Stimulated activated CD4-positive, alpha-beta T cell treated with anti-CD3 and anti-CD28 coated beads, Interleukin-15, amount 100 ng/mL, for 24 hours (primary cell): ENCODE results near the gene ADAR.

Experiments
- DNase-seq: peaks from one replicate; pipeline ENCODE4 v3.0.0-alpha.2; 2020

ADAR gene

GRCh38 chr1:154583773-154584172 lies 24.2 kb downstream of the ADAR start:
- DNase-seq, result no peak

- DNase-seq, result no peak
Observed at GRCh38 chr1:154582885-154583284, 25.1 kb downstream of the ADAR start.

DNA sequence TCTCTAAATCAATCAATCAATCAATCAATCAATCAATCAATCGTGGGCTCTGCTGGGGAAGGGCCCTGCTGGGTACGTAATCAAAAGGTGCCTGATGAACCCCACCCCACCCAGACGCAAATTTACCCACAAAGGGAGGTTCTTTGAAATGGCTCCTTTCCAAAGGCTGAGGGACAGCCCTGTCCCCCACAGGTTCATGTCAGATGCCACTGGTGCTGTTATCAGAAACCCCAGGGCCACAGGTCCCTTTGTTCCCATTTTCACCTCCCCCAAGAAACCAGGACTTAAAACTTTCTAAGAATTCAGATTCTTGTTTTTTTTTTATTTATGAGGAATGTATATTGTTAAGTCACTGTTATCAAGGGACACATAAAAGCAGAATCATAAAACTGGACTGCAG lies 26.2 kb downstream of the ADAR start:
- no peak for DNase-seq

GRCh38 chr1:154579374-154579773 lies 28.6 kb downstream of the ADAR start:
- no peak for DNase-seq

DNA sequence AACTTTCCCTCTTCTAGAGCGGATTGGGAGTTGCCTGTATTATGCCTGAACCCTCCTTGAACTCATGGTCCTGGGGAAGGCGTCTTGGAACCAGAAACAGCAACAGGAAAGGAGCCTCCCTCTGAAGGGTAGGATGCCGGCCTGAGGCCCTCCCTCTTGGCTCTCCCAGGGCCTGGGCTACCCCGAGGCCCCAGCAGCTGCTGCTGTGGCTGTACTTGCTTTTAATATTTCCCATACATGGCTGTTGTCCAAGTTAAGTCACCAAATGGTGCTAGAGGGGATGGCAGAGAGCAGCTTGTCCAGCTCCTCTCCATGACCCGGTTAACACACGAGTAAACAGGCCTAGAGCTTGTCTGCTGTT lies 29.9 kb downstream of the ADAR start:
- DNase-seq, result no peak

DNA sequence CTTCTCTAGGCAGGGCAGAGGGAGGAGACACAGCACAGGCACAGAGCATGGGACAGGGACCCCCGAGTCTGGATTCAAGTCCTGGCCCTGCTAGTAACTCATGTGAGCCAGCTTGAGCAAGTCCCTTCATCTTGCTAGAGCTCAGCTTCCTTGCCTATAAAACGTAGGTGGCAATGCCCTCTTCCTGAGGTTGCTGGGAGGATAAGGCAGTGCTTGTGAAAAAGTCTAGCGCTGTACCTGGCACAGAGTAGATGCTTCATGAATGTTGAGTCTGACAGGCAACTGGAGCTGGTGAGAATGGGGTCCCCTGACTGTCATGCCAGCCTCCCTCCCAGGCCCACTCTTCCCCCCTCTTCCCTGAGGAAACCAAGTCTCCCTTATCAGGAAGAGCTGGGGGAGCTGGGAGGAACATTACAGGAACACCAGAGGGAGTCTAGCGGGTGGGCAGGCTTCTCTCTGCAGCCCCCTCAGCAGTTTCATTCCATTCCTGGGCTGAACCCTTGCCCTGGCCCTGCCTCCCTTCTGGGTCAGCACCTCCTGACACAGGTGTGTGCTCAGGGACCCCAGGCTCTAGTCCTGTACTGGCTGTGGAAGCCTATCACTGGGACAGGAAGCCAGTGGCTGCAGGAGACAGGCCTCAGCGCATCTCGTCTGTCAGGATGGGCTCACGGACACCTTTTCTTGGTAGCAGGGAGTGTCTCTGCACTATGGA lies 30.5 kb downstream of the ADAR start:
- no peak for DNase-seq

DNA sequence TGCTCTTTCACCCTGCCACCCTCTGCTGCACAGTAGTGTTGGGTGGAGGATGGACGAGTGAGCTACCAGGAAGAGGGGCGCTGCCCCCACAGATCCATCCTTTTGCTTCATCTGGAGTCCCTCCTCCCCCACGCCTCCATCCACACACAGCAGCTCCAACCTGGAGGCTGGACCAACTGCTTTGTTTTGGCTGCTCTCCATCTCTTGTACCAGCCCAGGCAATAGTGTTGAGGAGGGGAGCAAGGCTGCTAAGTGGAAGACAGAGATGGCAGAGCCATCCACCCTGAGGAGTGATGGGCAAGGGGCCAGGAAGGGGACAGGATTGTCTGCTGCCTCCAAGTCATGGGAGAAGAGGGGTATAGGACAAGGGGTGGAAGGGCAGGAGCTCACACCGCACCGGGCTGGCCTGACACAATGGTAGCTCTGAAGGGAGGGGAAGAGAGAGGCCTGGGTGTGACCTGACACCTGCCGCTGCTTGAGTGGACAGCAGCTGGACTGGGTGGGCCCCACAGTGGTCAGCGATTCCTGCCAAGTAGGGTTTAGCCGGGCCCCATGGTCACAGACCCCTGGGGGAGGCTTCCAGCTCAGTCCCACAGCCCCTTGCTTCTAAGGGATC lies 31.9 kb downstream of the ADAR start:
- DNase-seq, result no peak

GRCh38 chr1:154575147-154575927 lies 32.6 kb downstream of the ADAR start:
- DNase-seq, result no peak

GRCh38 chr1:154574716-154575115 lies 33.3 kb downstream of the ADAR start:
- DNase-seq, result no peak

GRCh38 chr1:154573168-154573510 lies 34.8 kb downstream of the ADAR start:
- no peak for DNase-seq

DNA sequence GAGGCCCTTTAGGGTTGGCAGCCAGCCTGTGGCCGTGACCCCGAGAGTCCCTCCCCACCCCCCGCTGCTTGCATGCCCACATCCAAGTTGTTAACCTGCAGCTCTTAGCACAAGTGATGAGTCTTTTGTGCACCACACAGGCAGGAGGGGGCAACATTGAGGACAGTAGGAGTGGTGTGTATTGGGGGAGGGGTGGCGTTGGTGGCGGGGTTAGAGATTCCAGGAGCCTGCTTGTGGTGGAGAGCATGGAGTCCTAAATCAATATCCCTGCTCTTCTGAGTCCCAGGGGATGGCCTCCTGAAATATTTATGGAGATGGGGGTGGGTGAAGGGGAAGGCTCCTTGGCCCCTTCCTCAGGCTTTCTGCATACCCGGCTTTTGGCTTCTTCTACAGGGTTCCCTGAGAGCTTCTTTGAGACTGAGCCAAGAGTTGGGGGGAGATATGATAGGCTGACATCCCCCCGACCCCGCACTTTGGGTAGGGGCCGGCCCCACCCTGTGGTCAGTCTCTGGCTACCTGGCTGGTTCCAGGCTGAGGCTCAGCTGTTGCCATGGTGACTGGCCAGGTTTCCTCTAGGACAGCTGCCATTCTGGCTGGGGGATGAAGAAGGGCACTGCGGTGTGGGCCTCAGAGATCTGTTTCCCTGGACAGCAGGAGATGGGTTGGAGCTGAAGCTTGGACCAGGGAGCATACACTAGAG lies 35.4 kb downstream of the ADAR start:
- no peak for DNase-seq

DNA sequence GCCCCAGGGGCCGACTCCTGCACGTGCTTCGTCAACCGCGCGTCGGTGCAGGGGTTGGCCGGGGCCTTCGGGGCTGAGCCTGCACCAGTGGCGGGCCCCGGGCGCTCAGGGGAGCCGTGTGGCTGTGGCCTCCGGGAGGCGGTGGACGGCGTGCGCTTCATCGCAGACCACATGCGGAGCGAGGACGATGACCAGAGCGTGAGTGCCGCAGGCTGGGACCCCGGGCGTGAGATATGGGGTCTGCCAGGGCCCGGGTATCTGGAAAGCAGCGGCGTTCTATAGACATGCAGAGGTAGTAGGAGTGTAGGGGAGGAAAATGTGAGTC lies 36.1 kb downstream of the ADAR start:
- no peak for DNase-seq

DNA sequence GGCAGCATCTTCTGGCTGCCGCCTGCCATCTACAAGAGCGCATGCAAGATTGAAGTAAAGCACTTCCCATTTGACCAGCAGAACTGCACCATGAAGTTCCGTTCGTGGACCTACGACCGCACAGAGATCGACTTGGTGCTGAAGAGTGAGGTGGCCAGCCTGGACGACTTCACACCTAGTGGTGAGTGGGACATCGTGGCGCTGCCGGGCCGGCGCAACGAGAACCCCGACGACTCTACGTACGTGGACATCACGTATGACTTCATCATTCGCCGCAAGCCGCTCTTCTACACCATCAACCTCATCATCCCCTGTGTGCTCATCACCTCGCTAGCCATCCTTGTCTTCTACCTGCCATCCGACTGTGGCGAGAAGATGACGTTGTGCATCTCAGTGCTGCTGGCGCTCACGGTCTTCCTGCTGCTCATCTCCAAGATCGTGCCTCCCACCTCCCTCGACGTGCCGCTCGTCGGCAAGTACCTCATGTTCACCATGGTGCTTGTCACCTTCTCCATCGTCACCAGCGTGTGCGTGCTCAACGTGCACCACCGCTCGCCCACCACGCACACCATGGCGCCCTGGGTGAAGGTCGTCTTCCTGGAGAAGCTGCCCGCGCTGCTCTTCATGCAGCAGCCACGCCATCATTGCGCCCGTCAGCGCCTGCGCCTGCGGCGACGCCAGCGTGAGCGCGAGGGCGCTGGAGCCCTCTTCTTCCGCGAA lies 36.6 kb downstream of the ADAR start:
- no peak for DNase-seq

GRCh38 chr1:154568157-154568815 lies 39.7 kb downstream of the ADAR start:
- DNase-seq, result no peak

- peak; percentile 74 for DNase-seq
Observed at GRCh38 chr1:154567386-154568156, 40.4 kb downstream of the ADAR start, which contains the start of gene CHRNB2. CHRNB2 (plus strand) TSS chr1:154567778; CDS start chr1:154568045, 267 bp downstream.

- no peak for DNase-seq
Observed at GRCh38 chr1:154565876-154566275, 42.1 kb downstream of the ADAR start.

- peak; percentile 89 for DNase-seq
Observed at GRCh38 chr1:154559466-154560044, 48.4 kb downstream of the ADAR start.

- peak; percentile 100 for DNase-seq
Observed at GRCh38 chr1:154558720-154559465, 49.1 kb downstream of the ADAR start.

GRCh38 chr1:154557939-154558719 lies 49.9 kb downstream of the ADAR start, which contains the start of gene UBE2Q1:
UBE2Q1 (minus strand) TSS chr1:154558662; CDS start chr1:154558553, 109 bp downstream.
- DNase-seq, result peak; percentile 42
